Astrocyte (in vitro differentiated cells and primary cell): ENCODE results near the gene ZNF212.

Experiments used
- EZH2 ChIP-seq: IDR thresholded peaks from 2 replicates; pipeline ENCODE4 v1.6.1; 2012; ENCODE audit warnings: mild to moderate bottlenecking, low read length, inconsistent platforms; ENCODE audit not compliant: insufficient read depth
- TF ChIP-seq, protein P1 (sequence below): IDR thresholded peaks from 2 replicates; pipeline ENCODE4 v1.5.1; 2011; ENCODE audit warnings: low read depth, mild to moderate bottlenecking, inconsistent platforms, low read length, moderate library complexity; ENCODE audit not compliant: insufficient read depth

DNA sequence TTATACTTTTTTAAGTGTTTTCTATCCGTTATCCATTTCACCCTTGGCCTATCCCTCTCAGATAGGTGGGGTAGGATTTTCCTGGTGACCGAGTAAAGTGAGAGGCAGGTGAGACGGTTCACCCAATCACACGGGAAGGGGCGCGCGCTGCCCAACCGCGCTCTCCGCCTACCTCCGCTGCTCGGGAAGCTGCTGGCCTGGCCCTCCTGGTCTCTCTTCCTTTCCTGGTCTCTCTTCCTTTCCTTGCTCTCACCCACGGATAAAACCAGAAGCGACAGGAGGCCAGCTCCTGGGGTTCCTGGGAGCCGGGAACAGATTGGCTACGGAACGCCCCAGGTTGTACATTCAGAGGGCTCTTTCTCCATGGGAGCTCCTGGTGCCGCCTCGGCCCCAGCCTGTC, 14.3 kb upstream of the ZNF212 start:
- TF ChIP-seq, protein P1, sequence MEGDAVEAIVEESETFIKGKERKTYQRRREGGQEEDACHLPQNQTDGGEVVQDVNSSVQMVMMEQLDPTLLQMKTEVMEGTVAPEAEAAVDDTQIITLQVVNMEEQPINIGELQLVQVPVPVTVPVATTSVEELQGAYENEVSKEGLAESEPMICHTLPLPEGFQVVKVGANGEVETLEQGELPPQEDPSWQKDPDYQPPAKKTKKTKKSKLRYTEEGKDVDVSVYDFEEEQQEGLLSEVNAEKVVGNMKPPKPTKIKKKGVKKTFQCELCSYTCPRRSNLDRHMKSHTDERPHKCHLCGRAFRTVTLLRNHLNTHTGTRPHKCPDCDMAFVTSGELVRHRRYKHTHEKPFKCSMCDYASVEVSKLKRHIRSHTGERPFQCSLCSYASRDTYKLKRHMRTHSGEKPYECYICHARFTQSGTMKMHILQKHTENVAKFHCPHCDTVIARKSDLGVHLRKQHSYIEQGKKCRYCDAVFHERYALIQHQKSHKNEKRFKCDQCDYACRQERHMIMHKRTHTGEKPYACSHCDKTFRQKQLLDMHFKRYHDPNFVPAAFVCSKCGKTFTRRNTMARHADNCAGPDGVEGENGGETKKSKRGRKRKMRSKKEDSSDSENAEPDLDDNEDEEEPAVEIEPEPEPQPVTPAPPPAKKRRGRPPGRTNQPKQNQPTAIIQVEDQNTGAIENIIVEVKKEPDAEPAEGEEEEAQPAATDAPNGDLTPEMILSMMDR: no peak
- TF ChIP-seq EZH2: no peak
